GM21526 (cell line): ENCODE results near the gene CACNA1G.

Experiments used
- ATAC-seq: cut with Tn5 transposase; IDR thresholded peaks from one replicate; pipeline ENCODE4 v1.9.1; 2021; ENCODE audit warnings: moderate library complexity; ENCODE audit not compliant: unreplicated experiment, low FRiP score

Gene CACNA1G

GRCh38 chr17:50585346-50585745 is 24.8 kb downstream of the CACNA1G start:
- ATAC-seq = no peak

GRCh38 chr17:50585891-50586290 is 25.4 kb downstream of the CACNA1G start:
- ATAC-seq = no peak

GRCh38 chr17:50586421-50587247 is 26.1 kb downstream of the CACNA1G start:
- no peak for ATAC-seq

GRCh38 chr17:50587571-50587970 is 27.1 kb downstream of the CACNA1G start:
- ATAC-seq = no peak

GRCh38 chr17:50588391-50589049 is 28.0 kb downstream of the CACNA1G start:
- no peak for ATAC-seq

GRCh38 chr17:50589095-50589705 is 28.7 kb downstream of the CACNA1G start:
- ATAC-seq = no peak

GRCh38 chr17:50590946-50591737 is 30.6 kb downstream of the CACNA1G start:
- ATAC-seq = no peak

- ATAC-seq = no peak
Measured at GRCh38 chr17:50593321-50593720, 32.8 kb downstream of the CACNA1G start.

GRCh38 chr17:50594128-50594823 is 33.8 kb downstream of the CACNA1G start:
- ATAC-seq = no peak

- ATAC-seq = no peak
Measured at GRCh38 chr17:50594892-50595291, 34.4 kb downstream of the CACNA1G start.

- ATAC-seq = no peak
Measured at GRCh38 chr17:50596191-50597037, 35.9 kb downstream of the CACNA1G start.

GRCh38 chr17:50598487-50598886 is 38.0 kb downstream of the CACNA1G start:
- ATAC-seq = no peak

- ATAC-seq = no peak
Measured at GRCh38 chr17:50599606-50600005, 39.1 kb downstream of the CACNA1G start.

- ATAC-seq = no peak
Measured at GRCh38 chr17:50601823-50602375, 41.4 kb downstream of the CACNA1G start.

- no peak for ATAC-seq
Measured at GRCh38 chr17:50602836-50603235, 42.3 kb downstream of the CACNA1G start.

- no peak for ATAC-seq
Measured at GRCh38 chr17:50603340-50603739, 42.8 kb downstream of the CACNA1G start.

GRCh38 chr17:50604513-50604912 is 44.0 kb downstream of the CACNA1G start:
- ATAC-seq = no peak

GRCh38 chr17:50605429-50605828 is 44.9 kb downstream of the CACNA1G start:
- no peak for ATAC-seq
